B cell (primary cell): ENCODE measurements around the gene FTO. TPM values are rescaled to one million over a fixed set of nuclear protein-coding genes. Genes with fewer than 3 reads are reported as not detected.

ENCODE experiments used
- ATAC-seq: fragments of 200-7000 bp; cut with Tn5 transposase; one replicate; pipeline ENCODE4 v1.10.0; 2021; ENCODE audit warnings: low read depth, mild to moderate bottlenecking, moderate number of reproducible peaks, moderate library complexity
- CTCF ChIA-PET: fragments of 350-600 bp; sonication (Branson Sonifier 250); formaldehyde crosslinking; loops from one replicate; lab custom pipeline; 2021; ENCODE audit warnings: antibody characterized with exemption, inconsistent platforms; lab: Charles Lee
- POLR2A ChIA-PET: fragments of 350-600 bp; sonication (Branson Sonifier 250); formaldehyde crosslinking; loops from one replicate; lab custom pipeline; 2021; ENCODE audit warnings: antibody characterized with exemption; lab: Charles Lee
- DNase-seq: peaks from one replicate; pipeline ENCODE4 v3.0.0; 2013
- H2AFZ ChIP-seq: 2 replicates; pipeline ENCODE4 v1.6.1; 2012; ENCODE audit warnings: mild to moderate bottlenecking, low read depth, low read length; ENCODE audit not compliant: insufficient read depth, poor library complexity, severe bottlenecking
- H3K27ac ChIP-seq, 2 donors: 1 replicate in 1 of 2; 2 replicates in 1 of 2; pipeline ENCODE4 v1.5.1; 2012 to 2013; ENCODE audit warnings: low read length in 2 of 2, mild to moderate bottlenecking in 2 of 2, moderate library complexity in 1 of 2
- H3K27me3 ChIP-seq, 4 experiments: fragments of 200-600 bp in 1 of 4; sonication (generic) in 1 of 4; replicated peaks in 1 of 4; 1 replicate in 2 of 4; 2 replicates in 2 of 4; pipeline versions ENCODE4 v1.6.1 to v1.7.0; 2013 to 2016; ENCODE audit warnings: low read length in 3 of 4, mild to moderate bottlenecking in 2 of 4, mixed read lengths in 1 of 4, moderate library complexity in 1 of 4; ENCODE audit not compliant: insufficient read depth in 4 of 4, control insufficient read depth in 3 of 4; ENCODE audit errors: control extremely low read depth in 1 of 4
- H3K36me3 ChIP-seq, 2 experiments: replicated peaks in 1 of 2; 1 replicate in 1 of 2; 2 replicates in 1 of 2; pipeline versions ENCODE4 v1.6.1 to v1.7.1; 2013; ENCODE audit warnings: low read length in 1 of 2; ENCODE audit not compliant: insufficient read depth in 2 of 2, control insufficient read depth in 1 of 2; ENCODE audit errors: control extremely low read depth in 1 of 2, extremely low read depth in 1 of 2
- H3K4me1 ChIP-seq, 2 donors: fragments of 200-600 bp in 1 of 2; sonication (generic) in 1 of 2; 1 replicate in 1 of 2; 2 replicates in 1 of 2; pipeline versions ENCODE4 v1.5.1 to v1.6.1; 2013 to 2017; ENCODE audit warnings: low read length in 2 of 2; ENCODE audit not compliant: control insufficient read depth in 2 of 2, insufficient read depth in 2 of 2
- H3K4me2 ChIP-seq: replicated peaks from 2 replicates; pipeline ENCODE3; 2012; ENCODE audit warnings: mild to moderate bottlenecking, low read depth, low read length; ENCODE audit not compliant: poor library complexity, severe bottlenecking
- H3K4me3 ChIP-seq, 5 experiments: fragments of 200-600 bp in 1 of 5; sonication (generic) in 1 of 5; 1 replicate in 3 of 5; 2 replicates in 2 of 5; pipeline versions ENCODE4 v1.5.1 to v1.7.0; 2011 to 2016; ENCODE audit warnings: low read length in 4 of 5, mild to moderate bottlenecking in 4 of 5, low read depth in 2 of 5, control low read depth in 1 of 5, moderate library complexity in 1 of 5; ENCODE audit not compliant: insufficient read depth in 1 of 5; ENCODE audit errors: control extremely low read depth in 1 of 5, extremely low read depth in 1 of 5
- H3K79me2 ChIP-seq: fragments of 200-600 bp; sonication (generic); one replicate; pipeline ENCODE4 v1.6.0; 2016; ENCODE audit warnings: low read length; ENCODE audit not compliant: control insufficient read depth, insufficient read depth
- H3K9ac ChIP-seq: fragments of 200-600 bp; sonication (generic); 2 replicates; pipeline ENCODE4 v1.6.1; 2017; ENCODE audit warnings: mild to moderate bottlenecking, low read length, moderate library complexity
- H3K9me3 ChIP-seq, 3 donors: one replicate each; pipeline versions ENCODE4 v1.6.1 to v1.7.1; 2013; ENCODE audit warnings: low read length in 2 of 3; ENCODE audit not compliant: control insufficient read depth in 2 of 3, insufficient read depth in 1 of 3; ENCODE audit errors: control extremely low read depth in 1 of 3
- H4K20me1 ChIP-seq: 2 replicates; pipeline ENCODE4 v1.6.0; 2012; ENCODE audit warnings: mild to moderate bottlenecking, low read length; ENCODE audit not compliant: insufficient read depth, control insufficient read depth, poor library complexity, severe bottlenecking
- H3K27ac Mint-ChIP-seq: one replicate; pipeline ENCODE4 v1.8.0; 2021; ENCODE audit warnings: mixed read lengths
- H3K27me3 Mint-ChIP-seq: one replicate; pipeline ENCODE4 v1.8.0; 2021; ENCODE audit warnings: mixed read lengths
- H3K4me1 Mint-ChIP-seq: one replicate; pipeline ENCODE4 v1.8.0; 2021; ENCODE audit warnings: mixed read lengths
- H3K4me3 Mint-ChIP-seq: one replicate; pipeline ENCODE4 v1.8.0; 2021; ENCODE audit warnings: mixed read lengths
- H3K9me3 Mint-ChIP-seq: one replicate; pipeline ENCODE4 v1.8.0; 2022; ENCODE audit warnings: mixed read lengths; ENCODE audit not compliant: insufficient read depth
- CTCF ChIP-seq: fragments of 200-600 bp; IDR thresholded peaks from one replicate; pipeline ENCODE4 v1.8.0; 2022; ENCODE audit warnings: antibody characterized with exemption, mild to moderate bottlenecking
- EZH2 ChIP-seq: IDR thresholded peaks from 2 replicates; pipeline ENCODE4 v1.6.1; 2012; ENCODE audit warnings: borderline replicate concordance, low read depth, mild to moderate bottlenecking, moderate library complexity, low read length; ENCODE audit not compliant: insufficient read depth, poor library complexity, severe bottlenecking
- whole genome bisulfite sequencing: methylation state at CpG from one replicate; pipeline ENCODE4 v1.1.5; 2013; ENCODE audit warnings: missing lambda C conversion rate; ENCODE audit not compliant: insufficient coverage; 5-methylcytosine and 5-hydroxymethylcytosine counted together
- intact Hi-C: fragments of 100-400 bp; cut with micrococcal nuclease; formaldehyde crosslinking; loops from one replicate; pipeline ENCODE4 v1.10.0; 2022
- polyA plus RNA-seq: library from polyadenylated mRNA; depleted of rRNA; stranded (reverse); fragments of >200 nt; gene quantifications from 2 replicates; pipeline ENCODE4 v1.2.3, GENCODE V29; 2012
- total RNA-seq, 2 donors: library from RNA; stranded (reverse); fragments of 120-200 nt in 1 of 2; gene quantifications; 1 replicate in 1 of 2; 2 replicates in 1 of 2; pipeline versions ENCODE4 v1.2.3 to v1.2.4, GENCODE V29; 2013 to 2022

The FTO gene
- total and polyA plus RNA-seq, 2 donors (not counting 1 experiment from before 2014, with no cell fraction given), result 26.5 to 68.5 TPM

- Histone ChIP-seq H3K9me3 (peaks cover 0 to 3% (median 0%) of the 10 kb centered on the region in 3 donors), H3K4me3 (no peak overlapping the region), H3K36me3 (no peaks in the 10 kb centered on the region), H3K4me1 (no peaks in the 10 kb centered on the region), H3K9ac (no peak overlapping the region), H2AFZ (no peak overlapping the region), H4K20me1 (no peaks in the 10 kb centered on the region), H3K4me2 (no peak overlapping the region), H3K27me3 (peaks cover 0 to 8% (median 0%) of the 10 kb centered on the region in 4 experiments), H3K79me2 (no peaks in the 10 kb centered on the region), H3K27ac (no peak overlapping the region)
- CTCF ChIA-PET, result no interaction called here
- Mint-ChIP-seq H3K4me1 (no peaks in the 10 kb centered on the region), H3K27me3 (peaks cover 35% of the 10 kb centered on the region), H3K9me3 (no peaks in the 10 kb centered on the region), H3K27ac (no peak overlapping the region), H3K4me3 (no peak overlapping the region)
- TF ChIP-seq EZH2 (no peak), CTCF (no peak)
- ATAC-seq, result no peak
- 78% methylated on average over 7 of the region's 11 CpGs for WGBS
- POLR2A ChIA-PET, result no interaction called here
- no peak for DNase-seq
- intact Hi-C loops, result no loop called here
Observed at GRCh38 chr16:54177862-54178477, 474.0 kb downstream of the FTO start.

GRCh38 chr16:54178478-54178976 lies 474.6 kb downstream of the FTO start:
- H3K27me3 Mint-ChIP-seq, result peaks cover 31% of the 10 kb centered on the region
- H3K4me3 Mint-ChIP-seq, result no peak overlapping the region
- no peaks in the 10 kb centered on the region for H3K4me1 Mint-ChIP-seq
- H3K27ac Mint-ChIP-seq, result no peak overlapping the region
- DNase-seq (no peak), ATAC-seq (no peak)
- 67% methylated on average over 7 of the region's 7 CpGs for WGBS
- H3K27me3 ChIP-seq, result peaks cover 0 to 8% (median 0%) of the 10 kb centered on the region in 4 experiments
- H3K4me2 ChIP-seq, result no peak overlapping the region
- POLR2A ChIA-PET, result no interaction called here
- no peak overlapping the region for H3K9ac ChIP-seq
- H3K27ac ChIP-seq, result no peak overlapping the region
- H3K79me2 ChIP-seq, result no peaks in the 10 kb centered on the region
- H3K9me3 Mint-ChIP-seq, result no peaks in the 10 kb centered on the region
- no peaks in the 10 kb centered on the region for H3K4me1 ChIP-seq
- H2AFZ ChIP-seq, result no peak overlapping the region
- no peaks in the 10 kb centered on the region for H3K36me3 ChIP-seq
- intact Hi-C loops, result no loop called here
- H4K20me1 ChIP-seq, result no peaks in the 10 kb centered on the region
- H3K9me3 ChIP-seq, result peaks cover 0 to 3% (median 0%) of the 10 kb centered on the region in 3 donors
- no peak for TF ChIP-seq EZH2
- no peak for TF ChIP-seq CTCF
- CTCF ChIA-PET, result no interaction called here
- H3K4me3 ChIP-seq, result no peak overlapping the region
